LNCaP clone FGC (cell line): ENCODE measurements around the gene ARVCF.

Experiments
- DNase-seq: peaks from one replicate; pipeline ENCODE4 v3.0.0-alpha.2; 2011; ENCODE audit warnings: low read depth
- H3K4me3 ChIP-seq: 2 replicates; pipeline ENCODE4 v1.5.1; 2011; ENCODE audit warnings: mild to moderate bottlenecking, low read depth, low read length, control low read depth
- CTCF ChIP-seq: IDR thresholded peaks from 2 replicates; pipeline ENCODE4 v1.5.1; 2012; ENCODE audit warnings: mild to moderate bottlenecking; ENCODE audit not compliant: control insufficient read depth, insufficient read depth; ENCODE audit errors: extremely low read depth

ARVCF gene

GRCh38 chr22:19982991-19983578 is 33.5 kb downstream of the ARVCF start:
- no peak for DNase-seq

GRCh38 chr22:19981961-19982920 is 34.4 kb downstream of the ARVCF start:
- H3K4me3 ChIP-seq = no peak overlapping the region
- TF ChIP-seq CTCF = no peak
- no peak for DNase-seq

More at GRCh38 chr22:19982991-19983578, 33.5 kb downstream of the ARVCF start:
- H3K4me3 ChIP-seq = no peak overlapping the region
- TF ChIP-seq CTCF = no peak

GRCh38 chr22:19981171-19981960 is 35.3 kb downstream of the ARVCF start:
- no peak for DNase-seq
- no peak for TF ChIP-seq CTCF
- H3K4me3 ChIP-seq = no peak overlapping the region

- no peak for TF ChIP-seq CTCF
- DNase-seq = no peak
- no peak overlapping the region for H3K4me3 ChIP-seq
Observed at GRCh38 chr22:19980766-19981165, 35.9 kb downstream of the ARVCF start.

GRCh38 chr22:19979712-19980493 is 36.7 kb downstream of the ARVCF start:
- no peak overlapping the region for H3K4me3 ChIP-seq
- TF ChIP-seq CTCF = no peak
- no peak for DNase-seq

GRCh38 chr22:19978748-19979147 is 37.9 kb downstream of the ARVCF start:
- no peak overlapping the region for H3K4me3 ChIP-seq
- DNase-seq = no peak
- no peak for TF ChIP-seq CTCF
